ENCODE data around the gene TAL2. TPM values are rescaled to one million over a fixed set of nuclear protein-coding genes. Genes with fewer than 3 reads are reported as not detected.

Gene TAL2
- total RNA-seq, 4 donors from 2014 or later = 1.1 TPM; not detected in 3

GRCh38 chr9:105672711-105673234 lies 10.5 kb downstream of the TAL2 start:
- no peak for DNase-seq (ENCODE audit: low spot score)
- no peak for ATAC-seq (ENCODE audit: low FRiP score)
- TF ChIP-seq CTCF (IDR thresholded peaks at IDR 0.05) = no peak

GRCh38 chr9:105673850-105674387 lies 11.7 kb downstream of the TAL2 start:
- TF ChIP-seq CTCF (IDR thresholded peaks at IDR 0.05) = no peak
- DNase-seq (ENCODE audit: low spot score) (no peak), ATAC-seq (ENCODE audit: low FRiP score) (no peak)

- ATAC-seq (ENCODE audit: low FRiP score) (no peak), DNase-seq (ENCODE audit: low spot score) (no peak)
- TF ChIP-seq CTCF (IDR thresholded peaks at IDR 0.05) = no peak
Observed at GRCh38 chr9:105676351-105676923, 14.2 kb downstream of the TAL2 start.

GRCh38 chr9:105678163-105678562 lies 15.9 kb downstream of the TAL2 start:
- ATAC-seq (ENCODE audit: low FRiP score) = no peak
- no peak for DNase-seq (ENCODE audit: low spot score)
- no peak for TF ChIP-seq CTCF (IDR thresholded peaks at IDR 0.05)

GRCh38 chr9:105678781-105679180 lies 16.5 kb downstream of the TAL2 start:
- TF ChIP-seq CTCF (IDR thresholded peaks at IDR 0.05) = no peak
- DNase-seq (ENCODE audit: low spot score) (no peak), ATAC-seq (ENCODE audit: low FRiP score) (no peak)

GRCh38 chr9:105679257-105680022 lies 17.2 kb downstream of the TAL2 start:
- TF ChIP-seq CTCF (IDR thresholded peaks at IDR 0.05) = no peak
- DNase-seq (ENCODE audit: low spot score) (no peak), ATAC-seq (ENCODE audit: low FRiP score) (no peak)
